Kidney (tissue), 14 donors: ENCODE results near the gene GABARAPL1. TPM values are rescaled to one million over a fixed set of nuclear protein-coding genes. Genes with fewer than 3 reads are reported as not detected.

ENCODE experiments used
- DNase-seq, 5 donors: peaks; one replicate each; pipeline ENCODE4 v3.0.0-alpha.2; 2013 to 2020
- FAIRE-seq: peaks from 2 replicates; lab custom pipeline; 2012; peaks lifted over from hg19 to GRCh38; lab: Jason Lieb, UNC
- H3K27ac ChIP-seq, 2 donors: one replicate each; pipeline ENCODE4 v1.7.0; 2013; ENCODE audit warnings: low read depth in 2 of 2, low read length in 2 of 2, inconsistent platforms in 1 of 2
- H3K27me3 ChIP-seq: one replicate; pipeline ENCODE4 v1.7.1; 2013; ENCODE audit warnings: low read length, inconsistent platforms; ENCODE audit not compliant: control insufficient read depth, insufficient read depth
- H3K36me3 ChIP-seq, 3 donors: one replicate each; pipeline versions ENCODE4 v1.7.0 to v1.7.1; 2013; ENCODE audit warnings: low read length in 3 of 3, control low read depth in 1 of 3, inconsistent platforms in 1 of 3; ENCODE audit not compliant: insufficient read depth in 3 of 3, control insufficient read depth in 2 of 3
- H3K4me1 ChIP-seq, 3 donors: one replicate each; pipeline versions ENCODE4 v1.7.0 to v1.7.1; 2013; ENCODE audit warnings: low read length in 3 of 3, inconsistent platforms in 1 of 3, low read depth in 1 of 3; ENCODE audit not compliant: control insufficient read depth in 2 of 3, insufficient read depth in 2 of 3
- H3K4me3 ChIP-seq, 3 donors: one replicate each; pipeline versions ENCODE4 v1.7.0 to v1.8.1; 2013; ENCODE audit warnings: low read length in 3 of 3, control low read depth in 1 of 3, inconsistent platforms in 1 of 3
- H3K9ac ChIP-seq, 3 donors: one replicate each; pipeline versions ENCODE4 v1.7.0 to v1.7.1; 2013; ENCODE audit warnings: low read length in 3 of 3, control low read depth in 1 of 3, inconsistent platforms in 1 of 3
- H3K9me3 ChIP-seq, 3 donors: one replicate each; pipeline versions ENCODE4 v1.7.0 to v1.7.1; 2013; ENCODE audit warnings: low read length in 3 of 3, control low read depth in 1 of 3, inconsistent platforms in 1 of 3; ENCODE audit not compliant: control insufficient read depth in 2 of 3, insufficient read depth in 1 of 3
- CTCF ChIP-seq: IDR thresholded peaks from 3 replicates; pipeline ENCODE4 v1.5.1; 2012; ENCODE audit warnings: mild to moderate bottlenecking, moderate library complexity, borderline replicate concordance; ENCODE audit not compliant: insufficient read depth; ENCODE audit errors: extremely low read depth
- intact Hi-C: fragments of 100-400 bp; cut with DNase I; formaldehyde crosslinking; loops from one replicate; pipeline ENCODE4 v1.11.1; 2022
- polyA plus RNA-seq: library from polyadenylated mRNA; stranded (reverse); fragments of 350-450 nt; fragmentation: Illumina TruSeq; extraction: RNeasy Lipid Tissue Mini Kit (QIAGEN cat#74804); gene quantifications from one replicate; pipeline ENCODE4 v1.2.3, GENCODE V29; 2014; ENCODE audit warnings: low read depth, low replicate concordance; ENCODE audit not compliant: insufficient read depth
- total RNA-seq: library from RNA; stranded (reverse); fragmentation: NEBNext Ultra II Directional; extraction: Animal tissue kit (Norgen Biotek cat#: 25700); gene quantifications from one replicate; pipeline ENCODE4 v1.2.1, GENCODE V29; 2021
- donor health status: control.
- donor health status: control.
- donor health status: control.
- donor health status: control.
- donor health status: control.
- donor health status: DM: yes; HTN: yes; CAD: no.
- donor health status: Normal renal cell carcinoma (clear cell type).

Gene GABARAPL1
- total and polyA plus RNA-seq, 2 donors from 2014 or later: 142 to 454 TPM

GRCh38 chr12:10247436-10248058 lies 34.9 kb downstream of the GABARAPL1 start:
- H3K36me3 ChIP-seq: no peaks in the 10 kb centered on the region
- DNase-seq (no peak), FAIRE-seq (no peak)
- no peak overlapping the region for H3K4me3 ChIP-seq
- H3K27me3 ChIP-seq: no peaks in the 10 kb centered on the region
- no peak for TF ChIP-seq CTCF
- no peaks in the 10 kb centered on the region for H3K4me1 ChIP-seq
- no peaks in the 10 kb centered on the region for H3K9me3 ChIP-seq
- no peak overlapping the region for H3K27ac ChIP-seq
- no peak overlapping the region for H3K9ac ChIP-seq
- intact Hi-C loops: no loop called here

- Histone ChIP-seq H3K9ac (no peak overlapping the region), H3K4me1 (no peaks in the 10 kb centered on the region), H3K4me3 (no peak overlapping the region), H3K9me3 (no peaks in the 10 kb centered on the region), H3K27me3 (no peaks in the 10 kb centered on the region), H3K27ac (no peak overlapping the region), H3K36me3 (no peaks in the 10 kb centered on the region)
- no peak for DNase-seq
- no peak for TF ChIP-seq CTCF
- intact Hi-C loops: no loop called here
- no peak for FAIRE-seq
These were observed 37.2 kb downstream of the GABARAPL1 start for GRCh38 chr12:10249690-10250455.

- intact Hi-C loops: no loop called here
- no peak for FAIRE-seq
- H3K9me3 ChIP-seq: peaks cover 0 to 5% (median 0%) of the 10 kb centered on the region in 3 donors
These were observed 39.0 kb downstream of the GABARAPL1 start for GRCh38 chr12:10251669-10252068.

More at GRCh38 chr12:10251669-10252068, 39.0 kb downstream of the GABARAPL1 start:
- no peak overlapping the region for H3K4me3 ChIP-seq
- no peak overlapping the region for H3K27ac ChIP-seq
- H3K4me1 ChIP-seq: no peaks in the 10 kb centered on the region
- H3K9ac ChIP-seq: no peak overlapping the region
- TF ChIP-seq CTCF: no peak
- DNase-seq: no peak
- H3K36me3 ChIP-seq: no peaks in the 10 kb centered on the region
- no peaks in the 10 kb centered on the region for H3K27me3 ChIP-seq
